ENCODE measurements around the gene ADSL.

DNA sequence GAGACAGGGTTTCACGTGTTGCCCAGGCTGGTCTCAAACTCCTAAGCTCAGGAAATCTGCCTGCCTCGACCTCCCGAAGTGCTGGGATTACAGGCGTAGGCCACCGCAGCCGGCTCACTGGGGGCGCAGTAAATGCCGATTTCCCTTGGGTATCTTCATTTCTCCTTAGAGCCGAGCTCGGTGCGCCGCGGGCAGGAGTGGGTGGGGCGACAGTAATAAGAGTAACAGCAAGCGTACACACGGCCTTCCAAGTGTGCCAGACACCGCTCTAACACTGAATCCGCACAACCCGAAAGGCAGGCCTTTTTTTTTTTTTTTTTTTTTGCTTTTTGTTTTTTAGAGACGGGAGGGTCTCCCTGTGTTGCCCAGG lies 500 bp upstream of the ADSL start:
- TF ChIP-seq, protein P1, sequence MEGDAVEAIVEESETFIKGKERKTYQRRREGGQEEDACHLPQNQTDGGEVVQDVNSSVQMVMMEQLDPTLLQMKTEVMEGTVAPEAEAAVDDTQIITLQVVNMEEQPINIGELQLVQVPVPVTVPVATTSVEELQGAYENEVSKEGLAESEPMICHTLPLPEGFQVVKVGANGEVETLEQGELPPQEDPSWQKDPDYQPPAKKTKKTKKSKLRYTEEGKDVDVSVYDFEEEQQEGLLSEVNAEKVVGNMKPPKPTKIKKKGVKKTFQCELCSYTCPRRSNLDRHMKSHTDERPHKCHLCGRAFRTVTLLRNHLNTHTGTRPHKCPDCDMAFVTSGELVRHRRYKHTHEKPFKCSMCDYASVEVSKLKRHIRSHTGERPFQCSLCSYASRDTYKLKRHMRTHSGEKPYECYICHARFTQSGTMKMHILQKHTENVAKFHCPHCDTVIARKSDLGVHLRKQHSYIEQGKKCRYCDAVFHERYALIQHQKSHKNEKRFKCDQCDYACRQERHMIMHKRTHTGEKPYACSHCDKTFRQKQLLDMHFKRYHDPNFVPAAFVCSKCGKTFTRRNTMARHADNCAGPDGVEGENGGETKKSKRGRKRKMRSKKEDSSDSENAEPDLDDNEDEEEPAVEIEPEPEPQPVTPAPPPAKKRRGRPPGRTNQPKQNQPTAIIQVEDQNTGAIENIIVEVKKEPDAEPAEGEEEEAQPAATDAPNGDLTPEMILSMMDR (conservative IDR thresholded peaks at IDR 0.05): no peak
- TF ChIP-seq ZFX (IDR thresholded peaks at IDR 0.05): no peak

Data from C4-2B (cell line).